ENCODE measurements around the gene PRLR.

PRLR gene

GRCh38 chr5:35160486-35161116 lies 69.7 kb downstream of the PRLR start:
- DNase-seq (ENCODE audit: low spot score), result no peak

GRCh38 chr5:35159370-35159742 lies 70.9 kb downstream of the PRLR start:
- DNase-seq (ENCODE audit: low spot score), result peak; percentile 65

GRCh38 chr5:35158622-35159369 lies 71.5 kb downstream of the PRLR start:
- no peak for DNase-seq (ENCODE audit: low spot score)

- no peak for DNase-seq (ENCODE audit: low spot score)
Measured at GRCh38 chr5:35158204-35158603, 72.1 kb downstream of the PRLR start.

GRCh38 chr5:35153375-35153932 lies 76.8 kb downstream of the PRLR start:
- no peak for DNase-seq (ENCODE audit: low spot score)

- no peak for DNase-seq (ENCODE audit: low spot score)
Measured at GRCh38 chr5:35152733-35153132, 77.6 kb downstream of the PRLR start.

- no peak for DNase-seq (ENCODE audit: low spot score)
Measured at GRCh38 chr5:35151146-35151920, 79.0 kb downstream of the PRLR start.

- no peak for DNase-seq (ENCODE audit: low spot score)
Measured at GRCh38 chr5:35149041-35149440, 81.2 kb downstream of the PRLR start.

- DNase-seq (ENCODE audit: low spot score), result no peak
Measured at GRCh38 chr5:35146406-35146805, 83.9 kb downstream of the PRLR start.

- DNase-seq (ENCODE audit: low spot score), result no peak
Measured at GRCh38 chr5:35145691-35146317, 84.5 kb downstream of the PRLR start.

- no peak for DNase-seq (ENCODE audit: low spot score)
Measured at GRCh38 chr5:35145012-35145411, 85.3 kb downstream of the PRLR start.

GRCh38 chr5:35143841-35144240 lies 86.4 kb downstream of the PRLR start:
- DNase-seq (ENCODE audit: low spot score), result no peak

- DNase-seq (ENCODE audit: low spot score), result no peak
Measured at GRCh38 chr5:35141739-35142138, 88.5 kb downstream of the PRLR start.

- peak; percentile 57 for DNase-seq (ENCODE audit: low spot score)
Measured at GRCh38 chr5:35138232-35138631, 92.1 kb downstream of the PRLR start.

- peak; percentile 69 for DNase-seq (ENCODE audit: low spot score)
Measured at GRCh38 chr5:35136386-35136785, 93.9 kb downstream of the PRLR start.

GRCh38 chr5:35135239-35135700 lies 95.0 kb downstream of the PRLR start:
- DNase-seq (ENCODE audit: low spot score), result no peak

- no peak for DNase-seq (ENCODE audit: low spot score)
Measured at GRCh38 chr5:35134278-35135030, 95.8 kb downstream of the PRLR start.

GRCh38 chr5:35133186-35133585 lies 97.1 kb downstream of the PRLR start:
- DNase-seq (ENCODE audit: low spot score), result no peak

GRCh38 chr5:35131723-35132122 lies 98.6 kb downstream of the PRLR start:
- DNase-seq (ENCODE audit: low spot score), result no peak

GRCh38 chr5:35129921-35130485 lies 100.3 kb downstream of the PRLR start:
- peak; percentile 31 for DNase-seq (ENCODE audit: low spot score)

- DNase-seq (ENCODE audit: low spot score), result peak; percentile 80
Measured at GRCh38 chr5:35129276-35129675, 101.0 kb downstream of the PRLR start.

Data from AG20443 (cell line).